Measurements from ENCODE around the gene PRKCB.
A peak's percentile ranks its signal among the peaks of the same experiment; 100 is the strongest.

Gene PRKCB

GRCh38 chr16:23974223-23974622, 138.4 kb downstream of the PRKCB start:
- DNase-seq, result no peak

DNA sequence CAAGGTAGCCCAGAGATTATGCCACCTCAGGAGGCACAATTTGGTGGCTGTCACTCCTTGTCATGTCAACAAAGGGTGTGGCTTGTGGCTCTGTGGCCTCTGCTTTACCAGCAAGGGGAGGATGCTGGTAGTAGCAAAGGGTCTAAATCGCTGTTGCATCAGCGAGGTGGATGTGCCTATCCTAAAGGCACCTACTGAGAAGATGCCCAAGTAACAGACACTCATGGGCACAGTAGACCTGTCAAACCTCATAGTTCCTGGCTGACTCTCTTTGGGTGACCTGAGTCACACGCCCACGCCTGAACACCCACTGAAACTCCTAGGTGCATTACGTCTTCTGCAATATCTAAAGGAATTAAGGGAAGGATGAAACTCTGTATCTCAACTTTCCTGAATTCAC, 139.5 kb downstream of the PRKCB start:
- DNase-seq, result no peak

DNA sequence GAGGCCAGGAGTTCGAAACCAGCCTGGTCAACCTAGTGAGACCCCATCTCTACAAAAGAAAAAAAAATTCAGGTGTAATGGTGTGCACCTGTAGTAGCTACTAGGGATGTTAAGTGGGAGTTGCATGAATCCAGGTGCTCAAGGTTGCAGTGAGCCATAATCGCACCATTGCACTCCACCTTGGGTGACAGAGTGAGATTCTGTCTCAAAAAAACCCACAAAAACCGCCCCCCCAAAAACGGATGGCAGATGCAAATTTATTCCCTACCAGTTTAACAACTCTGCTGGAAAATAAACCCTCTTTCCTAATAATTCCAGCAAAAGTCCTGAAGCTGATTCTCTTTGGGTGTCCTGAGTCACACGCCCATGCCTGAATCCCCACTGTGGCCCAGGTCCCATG, 140.3 kb downstream of the PRKCB start:
- DNase-seq, result no peak

DNA sequence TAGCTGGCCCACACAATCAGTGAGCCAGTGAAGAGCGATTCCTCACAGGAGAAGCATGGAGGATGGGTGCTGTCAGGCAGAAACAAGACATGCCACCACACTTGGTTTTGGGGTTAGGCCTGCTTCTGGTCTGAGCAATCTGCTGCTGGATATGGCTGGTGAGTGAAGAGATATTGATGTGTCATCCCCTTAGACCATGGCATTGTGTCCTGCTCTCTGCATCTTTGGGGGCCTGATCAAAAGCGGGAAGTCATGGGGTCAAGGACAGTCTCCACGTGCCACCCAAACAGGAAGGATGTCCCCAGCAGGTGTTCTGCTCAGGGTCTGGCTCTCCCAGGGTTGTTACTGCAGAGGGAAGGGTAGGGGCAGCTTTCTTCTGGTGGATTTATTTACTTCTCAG, 140.7 kb downstream of the PRKCB start:
- DNase-seq, result peak; percentile 14

- no peak for DNase-seq
These were observed 143.7 kb downstream of the PRKCB start for GRCh38 chr16:23979441-23979840.

GRCh38 chr16:23979982-23980381, 144.2 kb downstream of the PRKCB start:
- DNase-seq, result no peak

DNA sequence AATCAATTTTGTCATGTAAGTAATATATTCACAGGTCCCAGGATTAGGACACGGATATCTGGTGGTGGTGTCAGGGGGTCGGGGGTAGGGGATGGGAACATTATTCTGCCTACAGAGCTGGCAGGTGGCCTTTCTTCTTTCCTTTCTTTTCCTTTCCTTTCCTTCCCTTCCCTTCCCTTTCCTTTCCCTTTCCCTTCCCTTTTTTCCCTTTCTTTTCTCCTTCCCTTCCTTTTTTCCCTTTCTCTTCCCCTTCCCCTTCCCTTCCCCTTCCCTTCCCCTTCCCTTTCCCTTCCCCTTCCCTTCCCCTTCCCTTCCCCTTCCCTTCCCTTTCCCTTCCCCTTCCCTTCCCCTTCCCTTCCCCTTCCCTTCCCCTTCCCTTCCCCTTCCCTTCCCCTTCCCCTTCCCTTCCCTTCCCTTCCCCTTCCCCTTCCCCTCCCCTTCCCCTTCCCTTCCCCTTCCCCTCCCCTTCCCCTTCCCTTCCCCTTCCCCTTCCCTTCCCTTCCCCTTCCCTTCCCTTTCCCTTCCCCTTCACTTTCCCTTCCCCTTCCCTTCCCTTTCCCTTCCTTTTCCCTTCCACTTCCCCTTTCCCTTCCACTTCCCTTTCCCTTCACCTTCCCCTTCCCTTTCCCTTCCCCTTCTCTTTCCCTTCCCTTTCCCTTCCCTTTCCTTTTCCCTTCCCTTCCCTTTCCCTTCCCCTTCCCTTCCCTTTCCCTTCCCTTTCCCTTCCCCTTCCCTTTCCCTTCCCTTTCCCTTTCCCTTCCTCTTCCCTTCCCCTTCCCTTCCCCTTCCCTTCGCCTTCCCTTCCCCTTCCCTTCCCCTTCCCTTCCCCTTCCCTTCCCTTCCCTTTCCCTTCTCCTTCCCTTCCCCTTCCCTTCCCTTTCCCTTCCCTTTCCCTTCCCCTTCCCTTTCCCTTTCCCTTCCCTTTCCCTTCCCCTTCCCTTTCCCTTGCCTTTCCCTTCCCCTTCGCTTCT, 145.9 kb downstream of the PRKCB start:
- DNase-seq, result no peak

GRCh38 chr16:23986455-23986854, 150.7 kb downstream of the PRKCB start:
- no peak for DNase-seq

DNA sequence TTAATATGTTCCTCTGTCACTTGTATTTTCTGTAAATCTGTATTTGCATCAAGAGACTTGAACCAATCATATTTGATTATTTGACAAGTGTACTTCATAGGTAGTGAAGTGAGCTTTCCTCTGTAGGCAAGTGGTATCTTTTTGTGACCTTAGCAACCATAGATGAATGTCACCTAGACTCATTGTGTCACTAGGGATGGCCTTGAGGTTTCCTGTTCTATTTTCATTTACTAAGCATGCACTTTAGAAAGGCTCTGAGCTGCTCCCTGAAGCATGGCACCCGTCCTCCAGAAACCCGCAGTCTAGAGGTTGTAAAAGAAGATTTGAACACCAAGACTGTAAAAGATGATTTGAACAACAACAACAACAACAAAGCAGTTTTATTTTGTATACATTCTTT, 151.7 kb downstream of the PRKCB start:
- DNase-seq, result no peak

- DNase-seq, result no peak
These were observed 154.7 kb downstream of the PRKCB start for GRCh38 chr16:23990507-23990906.

- no peak for DNase-seq
These were observed 155.3 kb downstream of the PRKCB start for GRCh38 chr16:23991066-23991465.

- no peak for DNase-seq
These were observed 158.8 kb downstream of the PRKCB start for GRCh38 chr16:23994615-23995014.

- no peak for DNase-seq
These were observed 160.6 kb downstream of the PRKCB start for GRCh38 chr16:23996258-23996955.

DNA sequence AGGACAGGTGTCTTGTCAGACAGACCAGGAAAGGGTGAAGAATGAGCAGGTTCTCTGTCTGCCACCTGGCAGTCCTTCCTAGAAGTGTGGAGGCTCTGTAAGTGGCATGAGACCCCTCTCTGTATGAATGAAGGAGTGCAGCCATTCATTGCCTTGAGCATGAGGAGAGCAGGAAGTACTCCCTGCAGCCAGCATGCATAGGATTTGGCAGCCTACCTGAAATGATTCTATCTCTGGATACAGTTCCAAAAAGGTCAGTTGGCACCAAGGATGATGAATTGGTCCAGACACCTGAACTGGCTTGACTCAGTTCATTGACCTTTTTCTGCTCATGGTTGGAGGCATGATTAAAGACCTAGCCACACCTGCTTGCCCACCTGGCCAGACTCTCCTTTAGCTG, 163.0 kb downstream of the PRKCB start:
- DNase-seq, result no peak

GRCh38 chr16:23999663-24000062, 163.9 kb downstream of the PRKCB start:
- no peak for DNase-seq

DNA sequence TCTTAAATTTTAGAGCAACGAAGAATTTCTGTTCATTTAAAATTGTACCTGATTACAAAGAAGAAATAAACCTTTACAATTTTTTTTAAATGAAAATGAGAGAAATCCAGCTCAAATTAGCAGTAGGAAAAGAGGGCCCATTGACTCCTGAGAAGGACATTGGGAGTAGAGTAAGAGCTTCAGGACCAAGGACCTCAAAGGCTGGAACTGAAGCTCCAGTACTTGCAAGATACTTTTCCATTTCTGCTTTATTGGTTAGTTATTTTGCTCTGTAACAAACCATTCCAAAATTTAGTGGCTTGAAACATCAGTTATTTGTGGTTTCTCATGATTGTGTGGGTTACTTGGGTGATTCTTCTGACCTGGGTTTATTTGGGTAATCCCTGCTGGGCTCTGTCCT, 165.9 kb downstream of the PRKCB start:
- DNase-seq, result no peak

GRCh38 chr16:24002619-24003018, 166.8 kb downstream of the PRKCB start:
- no peak for DNase-seq

DNA sequence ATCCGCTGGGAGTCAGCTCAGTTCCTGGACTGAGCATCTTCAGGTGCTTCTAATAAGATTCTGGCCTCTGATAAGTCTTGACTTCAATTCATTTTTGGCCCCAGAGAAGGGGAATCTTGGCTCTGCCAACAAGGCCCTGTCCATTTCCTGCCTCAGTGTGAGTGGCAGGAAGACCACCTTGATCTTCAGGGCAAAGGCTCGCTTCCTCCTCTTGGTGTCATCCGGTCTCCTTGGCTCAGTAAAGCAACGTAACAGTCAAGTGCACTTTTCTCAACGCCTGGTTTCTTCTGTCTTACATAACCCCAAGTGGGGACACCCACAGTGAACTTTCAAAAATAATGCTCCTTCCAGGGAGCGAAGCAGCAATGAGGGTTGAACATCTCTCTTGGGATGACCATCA, 169.8 kb downstream of the PRKCB start:
- no peak for DNase-seq

DNA sequence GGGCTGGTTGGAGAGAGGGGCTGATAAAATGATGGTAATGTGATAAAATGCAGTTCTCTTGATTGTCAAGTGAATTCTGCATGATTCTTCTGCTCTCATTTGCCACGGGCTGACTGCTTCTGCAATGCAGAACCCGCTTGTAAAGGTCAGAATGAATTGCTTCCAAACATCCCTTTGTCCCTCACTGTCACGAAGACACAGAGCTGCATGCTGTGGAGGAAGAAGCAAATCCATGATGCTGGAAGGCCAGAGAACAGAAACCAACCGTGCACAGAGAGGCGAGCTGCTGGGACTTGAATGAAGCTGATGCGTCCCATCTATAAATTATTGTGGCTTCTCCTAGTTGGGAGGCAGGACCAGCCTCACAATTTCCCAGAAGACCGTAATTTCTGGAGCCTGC, 171.6 kb downstream of the PRKCB start:
- DNase-seq, result no peak

DNA sequence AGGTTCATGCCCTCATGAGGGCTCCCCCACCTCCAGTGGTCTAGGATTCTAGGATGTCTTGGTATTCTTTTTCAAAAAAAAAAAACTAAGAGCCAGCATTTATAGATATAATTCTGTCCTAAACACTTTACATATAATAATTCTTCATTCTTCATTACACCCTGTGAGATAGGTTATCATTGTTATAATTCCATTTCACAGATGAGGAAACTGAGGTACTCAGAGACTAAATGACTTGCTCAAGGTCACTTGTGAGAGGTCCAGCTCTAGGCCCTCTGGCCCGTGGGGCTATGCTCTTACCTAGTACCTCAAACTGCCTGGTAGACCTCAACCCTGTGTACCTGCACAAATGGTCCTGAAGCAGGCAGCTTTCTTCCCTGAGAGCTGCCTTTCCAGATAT, 172.2 kb downstream of the PRKCB start:
- no peak for DNase-seq

- DNase-seq, result no peak
These were observed 173.3 kb downstream of the PRKCB start for GRCh38 chr16:24009098-24009497.

DNA sequence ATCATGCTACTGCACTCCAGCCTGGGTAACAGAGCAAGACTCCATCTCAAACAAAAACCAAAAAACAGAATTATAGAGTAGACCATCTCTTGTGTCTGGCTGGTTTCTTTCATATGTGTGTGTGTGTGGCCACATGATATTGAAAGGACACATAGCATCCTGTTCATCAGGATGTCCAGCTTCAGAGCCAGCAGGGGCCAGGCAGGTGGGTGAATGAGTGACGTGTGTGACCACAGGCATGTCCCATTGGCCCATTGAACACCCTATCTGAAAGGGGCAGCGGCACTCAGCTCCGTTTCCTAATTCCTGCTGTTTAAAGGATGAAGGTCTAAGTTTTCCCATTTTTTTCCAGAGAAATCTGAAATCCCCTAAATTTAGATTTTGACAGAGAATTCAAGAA, 174.2 kb downstream of the PRKCB start:
- DNase-seq, result no peak

DNA sequence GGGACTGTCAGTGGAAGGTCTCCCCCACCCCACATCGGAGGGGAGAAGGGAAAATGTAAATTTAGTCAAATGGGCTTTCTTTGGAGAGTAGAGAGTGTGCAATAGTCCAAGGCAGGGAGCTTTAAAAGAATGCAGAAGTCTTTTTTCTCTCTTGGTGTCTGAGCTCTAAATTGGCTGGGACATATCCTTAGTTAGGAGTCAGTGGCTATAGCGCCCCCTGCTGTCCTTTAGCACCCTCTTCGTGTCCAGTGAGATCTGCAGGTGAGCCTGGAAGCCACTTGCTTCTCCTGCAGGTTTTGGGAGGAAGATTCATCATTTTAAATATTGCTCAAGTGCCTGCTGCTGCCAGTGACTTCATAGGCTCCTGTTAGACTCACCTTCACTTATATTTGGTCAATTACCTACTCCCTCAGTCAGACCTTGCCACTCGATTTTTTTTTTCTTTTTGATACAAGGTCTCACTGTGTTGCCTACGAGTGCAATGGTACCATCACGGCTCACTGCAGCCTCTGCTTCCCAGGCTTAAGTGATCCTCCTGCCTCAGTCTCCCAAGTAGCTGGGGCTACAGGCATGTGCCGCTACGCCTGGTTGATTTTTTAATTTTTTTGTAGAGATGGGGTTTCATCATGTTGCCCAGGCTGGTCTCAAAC, 174.8 kb downstream of the PRKCB start:
- peak; percentile 77 for DNase-seq

GRCh38 chr16:24011237-24011636, 175.5 kb downstream of the PRKCB start:
- DNase-seq, result no peak
